Type B pancreatic cell (in vitro differentiated cells): ENCODE data around the gene SAMD11. TPM values are rescaled to one million over a fixed set of nuclear protein-coding genes. Genes with fewer than 3 reads are reported as not detected.

ENCODE experiments used
- DNase-seq: peaks from one replicate; pipeline ENCODE4 v3.0.0; 2021; ENCODE audit warnings: mixed read lengths; ENCODE audit not compliant: unreplicated experiment; ENCODE audit errors: extremely low spot score
- H3K27ac Mint-ChIP-seq: 2 replicates; pipeline ENCODE4 v1.8.0; 2021; ENCODE audit warnings: mild to moderate bottlenecking, mixed read lengths
- H3K27me3 Mint-ChIP-seq: 2 replicates; pipeline ENCODE4 v1.8.0; 2021; ENCODE audit warnings: mixed read lengths
- H3K36me3 Mint-ChIP-seq: 2 replicates; pipeline ENCODE4 v1.8.0; 2021; ENCODE audit warnings: mixed read lengths
- H3K4me1 Mint-ChIP-seq: one replicate; pipeline ENCODE4 v1.8.0; 2021; ENCODE audit warnings: mixed read lengths; ENCODE audit not compliant: unreplicated experiment
- H3K4me3 Mint-ChIP-seq: 2 replicates; pipeline ENCODE4 v1.8.0; 2021; ENCODE audit warnings: mild to moderate bottlenecking, mixed read lengths
- H3K9me3 Mint-ChIP-seq: 2 replicates; pipeline ENCODE4 v1.8.0; 2021; ENCODE audit warnings: mixed read lengths
- CTCF ChIP-seq: fragments of 200-600 bp; sonication (generic); conservative IDR thresholded peaks from 2 replicates; pipeline ENCODE4 v1.5.0; 2021; ENCODE audit warnings: antibody characterized with exemption, mild to moderate bottlenecking
- total RNA-seq: library from RNA; stranded (reverse); gene quantifications from 2 replicates; pipeline ENCODE4 v1.2.1, GENCODE V29; 2021; ENCODE audit warnings: low replicate concordance

Gene SAMD11
- total RNA-seq, 1 donor from 2014 or later = 50.5 TPM

GRCh38 chr1:965526-966134, 41.9 kb downstream of the SAMD11 start:
- Mint-ChIP-seq H3K4me3 (no peak overlapping the region), H3K36me3 (no peaks in the 10 kb centered on the region), H3K27me3 (peaks cover 26% of the 10 kb centered on the region), H3K9me3 (no peaks in the 10 kb centered on the region), H3K27ac (no peak overlapping the region), H3K4me1 (no peaks in the 10 kb centered on the region)
- TF ChIP-seq CTCF = no peak
- DNase-seq = no peak

GRCh38 chr1:966135-966703, 42.5 kb downstream of the SAMD11 start, which contains the start of gene PLEKHN1:
Gene PLEKHN1, plus strand, starts transcription at chr1:966482. Its CDS starts 50 bp downstream, at chr1:966532.
- peaks cover 26% of the 10 kb centered on the region for H3K27me3 Mint-ChIP-seq
- H3K27ac Mint-ChIP-seq = no peak within 1 kb of the TSS
- peak within 1 kb of the TSS; percentile 77 for H3K4me3 Mint-ChIP-seq
- no peaks in the 10 kb centered on the region for H3K9me3 Mint-ChIP-seq
- H3K36me3 Mint-ChIP-seq = no peaks in the 10 kb centered on the region
- DNase-seq = no peak
- no peak for TF ChIP-seq CTCF
- no peaks in the 10 kb centered on the region for H3K4me1 Mint-ChIP-seq

GRCh38 chr1:966704-967300, 43.1 kb downstream of the SAMD11 start:
- no peak for TF ChIP-seq CTCF
- no peaks in the 10 kb centered on the region for H3K36me3 Mint-ChIP-seq
- H3K27me3 Mint-ChIP-seq = peaks cover 26% of the 10 kb centered on the region
- DNase-seq = no peak
- H3K27ac Mint-ChIP-seq = no peak overlapping the region
- peak overlapping the region; percentile 77 for H3K4me3 Mint-ChIP-seq
- H3K9me3 Mint-ChIP-seq = no peaks in the 10 kb centered on the region
- H3K4me1 Mint-ChIP-seq = no peaks in the 10 kb centered on the region

- TF ChIP-seq CTCF = no peak
- Mint-ChIP-seq H3K9me3 (no peaks in the 10 kb centered on the region), H3K27me3 (peaks cover 26% of the 10 kb centered on the region), H3K4me1 (no peaks in the 10 kb centered on the region), H3K27ac (no peak overlapping the region), H3K36me3 (no peaks in the 10 kb centered on the region), H3K4me3 (peak overlapping the region; percentile 20)
- no peak for DNase-seq
These were observed 44.0 kb downstream of the SAMD11 start for GRCh38 chr1:967466-968343.

GRCh38 chr1:969260-969855, 45.6 kb downstream of the SAMD11 start:
- H3K36me3 Mint-ChIP-seq = no peaks in the 10 kb centered on the region
- peak overlapping the region; percentile 13 for H3K4me3 Mint-ChIP-seq
- H3K27me3 Mint-ChIP-seq = peaks cover 26% of the 10 kb centered on the region
- TF ChIP-seq CTCF = no peak
- no peak overlapping the region for H3K27ac Mint-ChIP-seq
- no peaks in the 10 kb centered on the region for H3K4me1 Mint-ChIP-seq
- no peaks in the 10 kb centered on the region for H3K9me3 Mint-ChIP-seq
- DNase-seq = no peak
